ENCODE data around the gene CUL2.

GRCh38 chr10:35040760-35041501 is 49.2 kb downstream of the CUL2 start:
- TF ChIP-seq CTCF (IDR thresholded peaks at IDR 0.05) (no peak), POLR2A (IDR thresholded peaks at IDR 0.05) (no peak)

Measured in esophagus squamous epithelium (tissue), 4 donors.